ENCODE data around the gene PHACTR1.
"Not testable (repeated sequence)": the region's sequence is repeated elsewhere in the genome, so short reads cannot be mapped to it uniquely, and the experiment has no call there.

Gene PHACTR1

DNA sequence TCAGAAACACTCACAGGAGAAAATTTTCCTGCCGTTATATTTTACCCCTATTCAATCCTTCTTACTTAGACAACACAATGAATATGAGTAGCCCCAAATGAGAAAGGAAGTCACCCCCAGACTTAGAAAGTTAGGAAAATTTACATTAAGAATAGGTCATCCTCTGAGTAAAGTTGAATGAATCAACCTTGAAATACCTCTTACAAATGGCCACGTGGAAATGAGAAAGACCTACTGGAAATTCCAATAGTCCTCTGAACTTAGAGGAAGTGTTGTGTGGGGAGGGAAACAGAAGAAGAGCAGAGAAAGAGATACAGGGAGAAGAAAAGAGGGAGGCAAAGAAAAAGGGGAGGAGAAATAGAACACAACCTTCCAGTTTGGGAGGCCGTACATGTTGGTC is 43.7 kb downstream of the PHACTR1 start:
- no peak for DNase-seq (ENCODE audit: low read depth)
- H3K4me3 ChIP-seq (ENCODE audit: low read depth, low read length) = no peak overlapping the region
- TF ChIP-seq, protein P1, sequence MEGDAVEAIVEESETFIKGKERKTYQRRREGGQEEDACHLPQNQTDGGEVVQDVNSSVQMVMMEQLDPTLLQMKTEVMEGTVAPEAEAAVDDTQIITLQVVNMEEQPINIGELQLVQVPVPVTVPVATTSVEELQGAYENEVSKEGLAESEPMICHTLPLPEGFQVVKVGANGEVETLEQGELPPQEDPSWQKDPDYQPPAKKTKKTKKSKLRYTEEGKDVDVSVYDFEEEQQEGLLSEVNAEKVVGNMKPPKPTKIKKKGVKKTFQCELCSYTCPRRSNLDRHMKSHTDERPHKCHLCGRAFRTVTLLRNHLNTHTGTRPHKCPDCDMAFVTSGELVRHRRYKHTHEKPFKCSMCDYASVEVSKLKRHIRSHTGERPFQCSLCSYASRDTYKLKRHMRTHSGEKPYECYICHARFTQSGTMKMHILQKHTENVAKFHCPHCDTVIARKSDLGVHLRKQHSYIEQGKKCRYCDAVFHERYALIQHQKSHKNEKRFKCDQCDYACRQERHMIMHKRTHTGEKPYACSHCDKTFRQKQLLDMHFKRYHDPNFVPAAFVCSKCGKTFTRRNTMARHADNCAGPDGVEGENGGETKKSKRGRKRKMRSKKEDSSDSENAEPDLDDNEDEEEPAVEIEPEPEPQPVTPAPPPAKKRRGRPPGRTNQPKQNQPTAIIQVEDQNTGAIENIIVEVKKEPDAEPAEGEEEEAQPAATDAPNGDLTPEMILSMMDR (IDR thresholded peaks at IDR 0.05; ENCODE audit: insufficient read depth, low read depth, low read length, missing control alignments) = no peak

DNA sequence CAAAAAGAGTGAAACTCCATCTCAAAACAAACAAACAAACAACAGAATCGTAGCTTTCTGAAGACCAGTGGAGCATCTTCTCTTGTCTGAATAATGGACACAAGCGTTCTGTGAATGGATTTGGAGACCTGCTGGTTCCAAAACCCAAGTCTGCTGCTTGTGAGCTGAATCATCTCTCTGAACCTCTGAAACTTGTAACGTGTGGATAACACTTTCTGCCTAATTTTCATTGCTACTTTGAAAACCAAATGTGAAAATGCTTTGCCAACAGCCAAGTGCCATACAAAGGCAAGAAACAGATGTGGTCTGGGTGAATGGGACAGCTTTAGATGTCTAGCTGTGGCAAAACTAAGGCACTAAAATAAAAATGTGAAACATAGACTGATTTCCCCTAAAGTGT is 44.3 kb downstream of the PHACTR1 start:
- TF ChIP-seq, protein P1 (IDR thresholded peaks at IDR 0.05; ENCODE audit: insufficient read depth, low read depth, low read length, missing control alignments) = no peak
- H3K4me3 ChIP-seq (ENCODE audit: low read depth, low read length) = no peak overlapping the region

DNA sequence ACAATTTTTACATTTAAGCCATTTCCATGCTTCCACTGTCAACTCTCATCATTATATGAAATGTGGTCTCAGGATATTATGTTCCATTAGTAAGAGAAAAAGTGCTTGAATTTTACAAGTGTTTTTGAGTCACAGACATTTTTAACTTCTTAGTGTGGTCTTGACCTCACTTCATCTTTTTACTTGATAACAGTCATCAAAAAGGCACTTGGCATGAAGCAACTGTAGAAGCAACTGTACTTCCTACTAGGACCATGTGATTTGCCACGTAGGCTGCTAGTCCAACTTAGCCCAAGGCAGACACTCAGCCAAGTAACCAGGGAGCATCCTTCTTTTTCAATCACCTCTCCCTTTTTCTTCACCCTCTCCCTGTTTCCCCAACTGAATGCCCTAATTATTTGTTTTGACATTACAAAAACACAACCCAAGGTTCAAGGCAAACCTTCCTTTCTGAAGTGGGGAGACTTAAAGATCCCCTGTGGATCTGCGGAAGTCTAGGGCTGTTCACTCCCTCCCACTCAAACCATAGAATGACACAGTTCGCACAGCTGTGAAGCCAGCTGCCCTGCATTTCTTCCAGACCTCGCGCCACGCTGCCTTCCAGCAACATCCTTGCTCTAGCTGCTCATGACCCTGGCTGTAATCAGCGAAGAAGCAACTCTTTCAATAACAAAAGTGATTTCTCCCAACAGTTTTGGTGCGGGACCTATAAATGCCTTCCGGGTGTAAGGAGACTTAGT is 45.0 kb downstream of the PHACTR1 start:
- DNase-seq (ENCODE audit: low read depth) = no peak
- TF ChIP-seq, protein P1 (IDR thresholded peaks at IDR 0.05; ENCODE audit: insufficient read depth, low read depth, low read length, missing control alignments) = no peak
- H3K4me3 ChIP-seq (ENCODE audit: low read depth, low read length) = no peak overlapping the region

More for the DNA sequence above, 44.3 kb downstream of the PHACTR1 start:
- no peak for DNase-seq (ENCODE audit: low read depth)

DNA sequence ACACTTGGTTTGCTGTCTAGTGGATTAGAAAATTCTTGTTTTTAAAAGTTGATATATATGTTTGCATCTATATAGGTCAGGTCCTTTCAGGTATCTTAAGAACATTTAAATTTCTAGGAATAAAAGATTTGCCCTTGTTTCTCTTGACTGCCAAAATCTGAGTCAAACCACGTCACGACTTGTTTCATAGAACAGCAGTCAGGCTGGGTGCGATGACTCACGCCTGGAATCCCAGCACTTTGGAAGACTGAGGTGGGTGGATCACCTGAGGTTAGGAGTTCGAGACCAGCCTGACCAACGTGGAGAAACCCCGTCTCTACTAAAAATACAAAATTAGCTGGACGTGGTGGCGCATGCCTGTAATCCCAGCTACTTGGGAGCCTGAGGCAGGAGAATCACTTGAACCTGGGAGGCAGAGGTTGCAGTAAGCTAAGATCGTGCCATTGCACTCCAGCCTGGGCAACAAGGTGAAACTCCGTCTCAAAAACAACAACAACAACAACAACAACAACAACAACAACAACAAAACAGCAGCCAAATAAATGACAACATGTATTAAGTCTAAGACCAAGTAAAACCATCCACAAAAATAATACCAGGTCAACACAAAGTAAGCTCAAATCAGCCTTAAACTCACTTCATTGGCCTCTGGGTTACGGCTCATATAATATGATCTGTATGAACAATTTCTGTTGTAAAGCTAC is 46.3 kb downstream of the PHACTR1 start:
- not testable (repeated sequence) for DNase-seq (ENCODE audit: low read depth); H3K4me3 ChIP-seq (ENCODE audit: low read depth, low read length)

DNA sequence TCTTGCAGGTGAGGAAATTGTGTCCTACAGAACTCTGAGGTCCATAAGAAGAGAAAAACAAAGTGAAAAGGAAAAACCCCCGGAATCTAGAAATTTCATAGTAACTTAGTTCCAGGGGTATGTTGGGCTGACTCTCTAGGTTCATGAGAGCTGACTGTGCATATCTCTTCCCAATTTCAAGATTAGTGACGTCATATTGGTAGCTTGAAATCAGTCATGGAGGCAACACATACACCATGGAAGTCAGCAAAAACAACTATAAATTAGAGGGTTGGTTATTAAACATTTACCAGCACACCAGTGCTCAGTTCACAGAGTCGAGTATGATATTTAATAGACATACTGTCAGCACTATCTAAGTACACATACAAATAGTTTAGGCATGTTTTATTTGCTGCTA is 49.8 kb downstream of the PHACTR1 start:
- TF ChIP-seq, protein P1 (IDR thresholded peaks at IDR 0.05; ENCODE audit: insufficient read depth, low read depth, low read length, missing control alignments) = no peak
- DNase-seq (ENCODE audit: low read depth) = no peak
- H3K4me3 ChIP-seq (ENCODE audit: low read depth, low read length) = no peak overlapping the region

DNA sequence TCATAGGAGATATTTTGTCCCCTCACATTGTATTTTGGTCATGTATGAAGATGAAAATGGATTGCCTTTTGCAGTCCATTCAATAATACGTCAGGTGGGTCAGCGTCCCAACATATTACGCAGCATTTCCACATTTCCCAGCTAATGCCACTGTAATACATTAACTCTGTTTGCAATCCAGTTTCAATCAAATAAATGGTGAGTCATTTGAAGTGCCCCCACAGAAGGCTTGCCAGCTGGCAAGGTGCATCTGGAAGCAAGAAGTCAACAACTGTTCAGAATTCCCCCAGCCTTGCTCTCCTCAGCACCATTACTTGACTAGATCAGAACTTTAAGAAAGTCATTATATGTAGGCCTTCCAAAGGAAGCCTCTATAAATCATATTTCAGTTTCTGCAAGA is 50.4 kb downstream of the PHACTR1 start:
- no peak for DNase-seq (ENCODE audit: low read depth)
- TF ChIP-seq, protein P1 (IDR thresholded peaks at IDR 0.05; ENCODE audit: insufficient read depth, low read depth, low read length, missing control alignments) = no peak
- no peak overlapping the region for H3K4me3 ChIP-seq (ENCODE audit: low read depth, low read length)

DNA sequence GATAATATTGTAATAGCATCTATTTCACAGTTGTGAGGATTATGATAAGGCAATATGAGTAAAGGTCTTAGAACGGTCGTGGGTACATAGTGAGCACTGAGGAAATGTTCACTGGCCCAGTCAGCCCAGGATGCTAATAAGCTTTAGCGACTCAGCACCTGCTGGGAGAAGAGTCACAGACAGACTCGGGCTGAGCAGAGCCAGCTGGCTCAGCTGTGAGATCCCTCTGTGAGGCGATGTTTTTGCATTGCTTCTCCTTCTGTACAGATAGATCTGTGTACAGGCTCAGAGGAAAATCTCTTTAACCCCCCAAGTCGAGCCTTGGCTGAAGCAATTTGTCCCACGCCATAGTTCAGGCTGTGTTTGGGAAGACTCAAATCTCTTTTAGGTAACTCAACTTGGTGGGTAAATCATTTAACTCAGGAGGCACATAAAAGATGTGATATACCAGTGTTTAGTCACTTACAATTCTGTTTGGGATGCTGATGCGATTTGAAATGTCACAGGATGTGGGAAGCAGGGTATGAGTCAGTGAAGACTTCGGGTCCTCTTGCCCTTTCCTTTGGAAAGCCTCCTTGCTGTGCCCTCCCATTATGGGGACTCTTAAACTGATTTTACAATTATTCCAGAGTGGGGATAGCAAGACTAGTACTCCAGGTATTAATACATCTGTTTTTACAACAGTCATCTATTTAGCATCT is 53.1 kb downstream of the PHACTR1 start:
- no peak overlapping the region for H3K4me3 ChIP-seq (ENCODE audit: low read depth, low read length)
- no peak for DNase-seq (ENCODE audit: low read depth)
- TF ChIP-seq, protein P1 (IDR thresholded peaks at IDR 0.05; ENCODE audit: insufficient read depth, low read depth, low read length, missing control alignments) = no peak

All from GM12865 (cell line).